Right renal cortex interstitium (tissue), 3 donors: ENCODE results near the gene RNU5D-1. TPM values are rescaled to one million over a fixed set of nuclear protein-coding genes. Genes with fewer than 3 reads are reported as not detected.

ENCODE experiments used
- polyA plus RNA-seq, 3 donors: library from polyadenylated mRNA; unstranded; fragments of 120-200 nt; gene quantifications; one replicate each; pipeline ENCODE4 v1.2.1, GENCODE V29; 2013; ENCODE audit not compliant: insufficient read length in 3 of 3

Gene RNU5D-1
- polyA plus RNA-seq, 3 donors = 2.9 TPM; not detected in 2

Other genes with a start within 250 kb of the RNU5D-1 start
- 10 to 100 TPM; 12.7 to 12.9 (median 12.8) TPM for gene TMEM53, start 56.7 kb downstream of the RNU5D-1 start, polyA plus RNA-seq
- 1 to 10 TPM; 2.9 to 8.6 (median 5.6) TPM for gene ARMH1, start 56.5 kb downstream of the RNU5D-1 start, polyA plus RNA-seq
- 10 to 100 TPM; 25.8 to 29.6 (median 27.4) TPM for gene KIF2C, start 8.7 kb upstream of the RNU5D-1 start, polyA plus RNA-seq
- 1,000 to 10,000 TPM; 2,201 to 2,252 (median 2,214) TPM for gene RPS8, start 44.4 kb upstream of the RNU5D-1 start, polyA plus RNA-seq
- gene BEST4, start 57.0 kb upstream of the RNU5D-1 start, polyA plus RNA-seq = 1 to 10 TPM in 1 of 3 donors, under 1 TPM in 2; 0.68 to 1.0 (median 0.89) TPM
- 1 to 10 TPM; 5.1 to 6.1 (median 5.2) TPM for gene PLK3, start 69.2 kb upstream of the RNU5D-1 start, polyA plus RNA-seq
- not detected for gene DYNLT4, start 76.2 kb upstream of the RNU5D-1 start, polyA plus RNA-seq
- gene BTBD19, start 77.4 kb upstream of the RNU5D-1 start, polyA plus RNA-seq = 1 to 10 TPM; 6.8 to 9.1 (median 7.4) TPM
- 1 to 10 TPM; 2.9 to 3.3 (median 3.2) TPM for gene PTCH2, start 112.1 kb upstream of the RNU5D-1 start, polyA plus RNA-seq